Ishikawa (cell line): ENCODE results near the gene MIDN.

Experiments used
- CEBPB ChIP-seq: IDR thresholded peaks from 2 replicates; pipeline ENCODE4 v1.6.1; 2012
- CREB1 ChIP-seq: IDR thresholded peaks from 2 replicates; pipeline ENCODE4 v1.6.1; 2012; ENCODE audit warnings: low read depth
- EGR1 ChIP-seq: IDR thresholded peaks from 2 replicates; pipeline ENCODE4 v1.6.1; 2012
- EP300 ChIP-seq: IDR thresholded peaks from 2 replicates; pipeline ENCODE4 v1.6.1; 2012; ENCODE audit warnings: borderline replicate concordance
- FOXM1 ChIP-seq: IDR thresholded peaks from 2 replicates; pipeline ENCODE4 v1.6.1; 2012; ENCODE audit warnings: low read depth, borderline replicate concordance
- NFIC ChIP-seq: IDR thresholded peaks from 2 replicates; pipeline ENCODE4 v1.6.1; 2012
- RAD21 ChIP-seq: IDR thresholded peaks from 2 replicates; pipeline ENCODE4 v1.6.1; 2012; ENCODE audit warnings: low read depth
- TAF1 ChIP-seq: IDR thresholded peaks from 2 replicates; pipeline ENCODE4 v1.6.1; 2012; ENCODE audit warnings: low read depth, mild to moderate bottlenecking
- TCF12 ChIP-seq: IDR thresholded peaks from 2 replicates; pipeline ENCODE4 v1.6.1; 2012; ENCODE audit warnings: low read depth
- TEAD4 ChIP-seq: IDR thresholded peaks from 2 replicates; pipeline ENCODE4 v1.6.1; 2012
- YY1 ChIP-seq: IDR thresholded peaks from 2 replicates; pipeline ENCODE4 v1.6.1; 2012; ENCODE audit warnings: low read depth
- ZBTB7A ChIP-seq: IDR thresholded peaks from 2 replicates; pipeline ENCODE4 v1.6.1; 2012; ENCODE audit warnings: low read depth
- TF ChIP-seq, protein P1 (sequence below): IDR thresholded peaks from 2 replicates; pipeline ENCODE4 v1.6.1; 2012
- TF ChIP-seq, protein P2 (sequence below): IDR thresholded peaks from 2 replicates; pipeline ENCODE4 v1.6.1; 2012
- TF ChIP-seq, protein P3 (sequence below): IDR thresholded peaks from 2 replicates; pipeline ENCODE4 v1.6.1; 2012; ENCODE audit warnings: low read depth, mild to moderate bottlenecking

MIDN gene

DNA sequence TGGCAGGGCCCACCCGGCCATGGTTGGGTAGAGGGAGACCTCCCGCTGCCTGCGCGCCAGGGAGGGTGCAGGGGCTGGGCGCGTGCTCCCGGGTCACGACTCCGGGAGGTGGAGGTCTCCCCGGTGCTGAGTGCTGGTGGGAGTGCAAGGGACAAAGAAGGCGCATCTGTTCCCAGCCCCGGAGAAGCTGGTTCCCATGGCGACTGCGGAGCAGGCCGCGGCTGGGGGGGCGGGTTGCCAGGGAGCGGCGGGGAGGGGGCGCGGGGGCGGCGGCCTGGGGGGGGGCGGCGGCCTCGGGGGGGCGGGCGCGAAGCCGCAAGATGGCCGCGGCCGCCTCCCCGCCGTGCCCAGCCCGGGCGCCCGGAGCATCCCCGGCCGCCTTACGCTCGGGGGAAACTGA, 11.8 kb upstream of the MIDN start:
- TF ChIP-seq TEAD4 (no peak), CEBPB (no peak), CREB1 (no peak), ZBTB7A (no peak), TCF12 (no peak), EGR1 (no peak), NFIC (no peak), RAD21 (no peak), FOXM1 (no peak), TAF1 (no peak), YY1 (no peak)
- TF ChIP-seq, protein P1, sequence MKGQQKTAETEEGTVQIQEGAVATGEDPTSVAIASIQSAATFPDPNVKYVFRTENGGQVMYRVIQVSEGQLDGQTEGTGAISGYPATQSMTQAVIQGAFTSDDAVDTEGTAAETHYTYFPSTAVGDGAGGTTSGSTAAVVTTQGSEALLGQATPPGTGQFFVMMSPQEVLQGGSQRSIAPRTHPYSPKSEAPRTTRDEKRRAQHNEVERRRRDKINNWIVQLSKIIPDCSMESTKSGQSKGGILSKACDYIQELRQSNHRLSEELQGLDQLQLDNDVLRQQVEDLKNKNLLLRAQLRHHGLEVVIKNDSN: no peak
- TF ChIP-seq, protein P2, sequence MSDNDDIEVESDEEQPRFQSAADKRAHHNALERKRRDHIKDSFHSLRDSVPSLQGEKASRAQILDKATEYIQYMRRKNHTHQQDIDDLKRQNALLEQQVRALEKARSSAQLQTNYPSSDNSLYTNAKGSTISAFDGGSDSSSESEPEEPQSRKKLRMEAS: no peak
- TF ChIP-seq, protein P3, sequence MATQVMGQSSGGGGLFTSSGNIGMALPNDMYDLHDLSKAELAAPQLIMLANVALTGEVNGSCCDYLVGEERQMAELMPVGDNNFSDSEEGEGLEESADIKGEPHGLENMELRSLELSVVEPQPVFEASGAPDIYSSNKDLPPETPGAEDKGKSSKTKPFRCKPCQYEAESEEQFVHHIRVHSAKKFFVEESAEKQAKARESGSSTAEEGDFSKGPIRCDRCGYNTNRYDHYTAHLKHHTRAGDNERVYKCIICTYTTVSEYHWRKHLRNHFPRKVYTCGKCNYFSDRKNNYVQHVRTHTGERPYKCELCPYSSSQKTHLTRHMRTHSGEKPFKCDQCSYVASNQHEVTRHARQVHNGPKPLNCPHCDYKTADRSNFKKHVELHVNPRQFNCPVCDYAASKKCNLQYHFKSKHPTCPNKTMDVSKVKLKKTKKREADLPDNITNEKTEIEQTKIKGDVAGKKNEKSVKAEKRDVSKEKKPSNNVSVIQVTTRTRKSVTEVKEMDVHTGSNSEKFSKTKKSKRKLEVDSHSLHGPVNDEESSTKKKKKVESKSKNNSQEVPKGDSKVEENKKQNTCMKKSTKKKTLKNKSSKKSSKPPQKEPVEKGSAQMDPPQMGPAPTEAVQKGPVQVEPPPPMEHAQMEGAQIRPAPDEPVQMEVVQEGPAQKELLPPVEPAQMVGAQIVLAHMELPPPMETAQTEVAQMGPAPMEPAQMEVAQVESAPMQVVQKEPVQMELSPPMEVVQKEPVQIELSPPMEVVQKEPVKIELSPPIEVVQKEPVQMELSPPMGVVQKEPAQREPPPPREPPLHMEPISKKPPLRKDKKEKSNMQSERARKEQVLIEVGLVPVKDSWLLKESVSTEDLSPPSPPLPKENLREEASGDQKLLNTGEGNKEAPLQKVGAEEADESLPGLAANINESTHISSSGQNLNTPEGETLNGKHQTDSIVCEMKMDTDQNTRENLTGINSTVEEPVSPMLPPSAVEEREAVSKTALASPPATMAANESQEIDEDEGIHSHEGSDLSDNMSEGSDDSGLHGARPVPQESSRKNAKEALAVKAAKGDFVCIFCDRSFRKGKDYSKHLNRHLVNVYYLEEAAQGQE: no peak

DNA sequence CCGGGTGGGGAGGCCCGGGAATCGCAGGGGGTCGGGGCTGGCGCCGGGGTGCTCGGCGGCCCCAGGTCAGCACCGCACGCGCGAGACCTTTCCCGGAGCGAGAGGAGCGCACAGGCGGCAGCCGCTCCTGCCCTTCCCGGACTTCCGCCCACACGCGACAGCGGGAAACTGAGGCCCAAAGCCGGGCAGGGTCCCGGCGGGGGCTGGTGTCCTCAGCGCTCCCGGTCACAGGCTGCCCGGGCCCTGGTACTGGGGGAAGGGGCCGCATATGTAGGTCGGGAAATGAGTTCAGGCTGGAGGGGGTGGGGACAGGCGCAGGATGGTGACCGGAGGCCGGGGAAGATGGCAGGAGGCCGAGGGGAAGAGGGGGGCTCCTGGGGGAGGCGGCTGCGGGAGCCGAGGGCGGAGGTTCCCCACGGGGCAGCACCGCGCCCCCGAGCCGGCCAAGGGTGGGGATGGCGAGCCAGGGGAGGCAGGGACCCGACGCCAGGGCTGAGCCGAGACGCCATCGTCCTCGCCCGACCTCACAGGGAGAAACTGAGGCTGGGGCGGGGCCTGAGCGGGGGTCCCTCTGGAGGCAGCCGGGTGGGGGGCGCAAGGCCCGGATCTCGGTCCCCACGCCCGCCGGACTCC, 11.2 kb upstream of the MIDN start:
- TF ChIP-seq CREB1 (no peak), TAF1 (no peak; the same call in 1 of the 2 replicates), TEAD4 (no peak), FOXM1 (no peak), YY1 (0 out of 2 replicates have a peak, but pooled peaks have one; percentile 5), TCF12 (no peak), ZBTB7A (peak; percentile 48; the same call in 1 of the 2 replicates), EGR1 (no peak)

DNA sequence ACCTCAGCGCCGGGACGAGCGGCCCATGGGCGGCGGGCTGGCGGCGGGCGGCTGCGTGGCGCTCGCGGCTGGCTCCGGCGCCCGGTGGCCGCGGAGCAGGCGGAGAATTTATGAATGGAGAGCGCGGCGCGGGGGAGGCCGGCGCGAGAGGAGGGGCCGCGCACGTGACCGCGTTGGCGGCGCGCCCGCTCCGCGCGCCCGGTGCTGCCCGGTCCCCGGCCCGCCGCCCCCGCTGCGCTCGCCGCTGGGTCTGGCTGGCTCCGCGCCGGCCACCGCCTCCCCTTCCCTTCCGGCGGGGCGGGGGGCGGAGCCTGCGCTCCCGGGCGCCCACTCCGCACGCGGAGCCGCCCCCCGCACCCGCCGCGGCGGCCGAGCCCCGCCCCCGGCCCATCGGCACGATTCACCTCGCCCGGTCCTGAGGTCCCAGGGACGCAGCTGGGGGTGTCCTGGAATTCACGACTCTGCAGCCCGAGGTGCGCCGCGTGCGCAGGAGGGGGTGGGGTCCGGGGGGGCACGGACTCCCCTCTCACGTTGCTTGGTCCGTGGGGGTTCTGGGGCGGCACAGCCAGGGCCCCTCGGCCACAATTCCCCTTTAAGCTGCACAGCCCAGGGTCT, 10.5 kb upstream of the MIDN start, which contains the start of gene CBARP:
Gene CBARP (minus strand): TSS at position 252 of the 615 bp plus-strand sequence. CDS start 1,905 bp downstream, outside the sequence.
- TF ChIP-seq YY1: 0 out of 2 replicates have a peak, but pooled peaks have one; percentile 1
- peak; percentile 22; the same call in 1 of the 2 replicates for TF ChIP-seq EGR1
- TF ChIP-seq TAF1: no peak; the same call in 1 of the 2 replicates
- TF ChIP-seq, protein P1: peak; percentile 85
- no peak for TF ChIP-seq EP300
- peak; percentile 88 for TF ChIP-seq ZBTB7A
- no peak for TF ChIP-seq CREB1

DNA sequence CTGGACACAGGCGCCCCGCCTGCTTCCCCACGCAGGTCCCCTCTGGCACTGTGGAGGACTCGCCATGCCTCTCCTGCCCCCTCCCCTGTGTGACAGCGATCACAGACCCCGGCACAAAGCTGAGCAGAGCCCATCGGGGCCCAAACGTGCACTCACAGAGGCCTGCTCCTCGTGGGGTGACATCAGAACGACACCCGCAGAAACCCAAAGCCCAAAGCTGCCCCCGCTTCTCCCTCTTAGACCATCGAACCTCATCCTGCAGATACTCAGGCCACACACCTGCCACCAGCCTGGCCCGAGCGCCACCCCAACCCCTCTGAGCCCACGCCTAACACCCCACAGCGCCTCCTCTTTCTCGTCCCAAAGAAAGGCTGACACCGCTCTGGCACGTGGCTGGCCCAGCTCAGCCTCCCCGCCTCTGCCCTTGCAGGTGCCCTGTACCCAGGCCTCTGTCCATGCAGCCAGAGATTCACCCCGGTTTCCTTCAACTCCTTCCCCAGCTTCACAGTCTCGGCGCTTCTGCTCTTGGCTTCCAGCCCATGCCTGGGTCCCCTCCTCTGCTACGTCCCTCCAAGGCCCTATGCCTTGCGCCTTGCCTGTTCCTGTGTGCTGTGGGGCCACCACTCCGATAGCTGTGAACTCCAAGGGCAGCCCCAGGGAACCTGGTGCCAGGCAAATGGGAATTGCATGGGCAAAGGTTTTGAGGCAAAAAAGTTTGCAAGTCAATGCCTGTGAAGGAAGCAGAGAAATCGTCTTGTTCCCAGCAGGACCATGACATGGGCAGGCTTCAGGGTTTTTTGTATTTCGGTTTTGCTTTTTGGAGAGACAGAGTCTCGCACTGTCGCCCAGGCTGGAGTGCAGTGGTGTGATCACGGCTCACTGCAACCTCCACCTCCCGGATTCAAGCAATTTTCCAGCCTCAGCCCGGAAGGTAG, 9.7 kb upstream of the MIDN start:
- TF ChIP-seq NFIC (no peak), EP300 (no peak), TEAD4 (no peak), TAF1 (no peak), CEBPB (no peak), FOXM1 (no peak), YY1 (no peak), ZBTB7A (no peak), TCF12 (no peak), EGR1 (no peak)
- TF ChIP-seq, protein P2: no peak
- TF ChIP-seq, protein P1: no peak
- TF ChIP-seq, protein P3: no peak
